GM21529 (cell line): ENCODE measurements around the gene EIF3D.
"Not testable (repeated sequence)": the region's sequence is repeated elsewhere in the genome, so short reads cannot be mapped to it uniquely, and the experiment has no call there.

Experiments
- ATAC-seq: cut with Tn5 transposase; IDR thresholded peaks from one replicate; pipeline ENCODE4 v1.9.1; 2021; ENCODE audit not compliant: unreplicated experiment

EIF3D gene

GRCh38 chr22:36550701-36551495, 21.9 kb upstream of the EIF3D start:
- no peak for ATAC-seq

GRCh38 chr22:36549033-36549432, 20.1 kb upstream of the EIF3D start:
- no peak for ATAC-seq

GRCh38 chr22:36548606-36549005, 19.6 kb upstream of the EIF3D start:
- no peak for ATAC-seq

- no peak for ATAC-seq
Observed at GRCh38 chr22:36546932-36547331, 18.0 kb upstream of the EIF3D start.

- no peak for ATAC-seq
Observed at GRCh38 chr22:36546092-36546804, 17.3 kb upstream of the EIF3D start.

GRCh38 chr22:36544107-36544620, 15.2 kb upstream of the EIF3D start:
- ATAC-seq, result no peak

- no peak for ATAC-seq
Observed at GRCh38 chr22:36541831-36542411, 13.0 kb upstream of the EIF3D start.

GRCh38 chr22:36540867-36541642, 12.1 kb upstream of the EIF3D start:
- no peak for ATAC-seq

- ATAC-seq, result no peak
Observed at GRCh38 chr22:36538529-36538928, 9.6 kb upstream of the EIF3D start.

- ATAC-seq, result no peak
Observed at GRCh38 chr22:36536717-36537116, 7.8 kb upstream of the EIF3D start.

GRCh38 chr22:36533320-36533719, 4.4 kb upstream of the EIF3D start:
- ATAC-seq, result not testable (repeated sequence)

GRCh38 chr22:36532466-36532865, 3.5 kb upstream of the EIF3D start:
- no peak for ATAC-seq

- no peak for ATAC-seq
Observed at GRCh38 chr22:36528341-36528740, 625 bp downstream of the EIF3D start.

GRCh38 chr22:36522662-36523061, 6.3 kb downstream of the EIF3D start:
- no peak for ATAC-seq

- ATAC-seq, result no peak
Observed at GRCh38 chr22:36520423-36520822, 8.5 kb downstream of the EIF3D start.

- ATAC-seq, result not testable (repeated sequence)
Observed at GRCh38 chr22:36519906-36520305, 9.1 kb downstream of the EIF3D start.

- no peak for ATAC-seq
Observed at GRCh38 chr22:36514766-36515165, 14.2 kb downstream of the EIF3D start.

- ATAC-seq, result no peak
Observed at GRCh38 chr22:36512991-36513390, 16.0 kb downstream of the EIF3D start.

- ATAC-seq, result no peak
Observed at GRCh38 chr22:36512333-36512732, 16.6 kb downstream of the EIF3D start.

- no peak for ATAC-seq
Observed at GRCh38 chr22:36510966-36511881, 17.7 kb downstream of the EIF3D start.
